NCI-H524 treated with DMSO at 0.1 percent for 48 hours (cell line): Measurements from ENCODE around the gene SRM.
"Not testable (repeated sequence)": the region's sequence is repeated elsewhere in the genome, so short reads cannot be mapped to it uniquely, and the experiment has no call there.

ENCODE experiments used
- DNase-seq: peaks from one replicate; lab custom pipeline; 2025; lab: John Stamatoyannopoulos, UW

SRM gene

DNA sequence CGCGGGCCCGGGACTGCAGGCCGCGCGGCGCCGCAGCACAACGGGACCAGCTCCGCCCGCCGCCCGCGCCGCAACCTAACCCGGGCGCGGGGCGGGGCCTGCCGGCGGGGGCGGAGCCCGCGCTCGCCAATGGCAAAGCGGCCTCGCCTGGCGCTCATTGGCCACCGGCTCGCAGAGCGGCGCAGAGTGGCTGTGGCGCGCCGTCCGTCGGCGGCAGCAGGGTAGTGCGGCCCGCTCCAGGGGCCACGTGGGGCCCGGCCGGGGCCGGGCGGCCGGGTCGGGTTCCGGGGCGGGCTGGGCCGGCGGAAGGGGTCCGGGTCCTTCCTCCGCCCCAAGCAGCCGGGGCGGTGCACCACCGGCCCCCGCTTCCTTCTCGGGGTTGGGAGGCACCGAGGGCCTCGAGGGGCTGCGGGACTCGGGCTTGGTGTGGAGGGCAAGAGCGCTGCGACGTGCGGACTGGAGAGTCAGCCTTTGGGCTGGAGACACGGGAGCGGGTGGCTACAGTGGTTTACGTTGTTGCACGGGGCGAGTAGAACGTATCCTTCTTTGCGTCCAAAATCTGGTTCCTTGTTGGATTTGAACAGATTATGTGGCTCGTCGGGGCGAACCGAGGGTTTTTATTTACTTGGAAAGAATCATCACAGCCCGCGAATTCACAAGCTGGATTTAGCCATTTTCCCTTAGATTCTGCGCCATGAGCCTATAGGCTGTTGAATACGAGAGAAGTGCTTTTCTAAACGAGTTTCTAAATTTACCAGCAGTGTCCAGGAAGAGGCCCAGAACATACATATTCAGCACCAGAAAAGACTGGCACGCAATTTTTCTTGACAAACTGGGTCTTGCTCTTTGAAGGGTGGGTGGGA lies at the start of gene SRM:
SRM (minus strand) TSS at position 51 of the 863 bp plus-strand sequence. CDS start 75 bp downstream, outside the sequence.
- DNase-seq, result peak; percentile 33

DNA sequence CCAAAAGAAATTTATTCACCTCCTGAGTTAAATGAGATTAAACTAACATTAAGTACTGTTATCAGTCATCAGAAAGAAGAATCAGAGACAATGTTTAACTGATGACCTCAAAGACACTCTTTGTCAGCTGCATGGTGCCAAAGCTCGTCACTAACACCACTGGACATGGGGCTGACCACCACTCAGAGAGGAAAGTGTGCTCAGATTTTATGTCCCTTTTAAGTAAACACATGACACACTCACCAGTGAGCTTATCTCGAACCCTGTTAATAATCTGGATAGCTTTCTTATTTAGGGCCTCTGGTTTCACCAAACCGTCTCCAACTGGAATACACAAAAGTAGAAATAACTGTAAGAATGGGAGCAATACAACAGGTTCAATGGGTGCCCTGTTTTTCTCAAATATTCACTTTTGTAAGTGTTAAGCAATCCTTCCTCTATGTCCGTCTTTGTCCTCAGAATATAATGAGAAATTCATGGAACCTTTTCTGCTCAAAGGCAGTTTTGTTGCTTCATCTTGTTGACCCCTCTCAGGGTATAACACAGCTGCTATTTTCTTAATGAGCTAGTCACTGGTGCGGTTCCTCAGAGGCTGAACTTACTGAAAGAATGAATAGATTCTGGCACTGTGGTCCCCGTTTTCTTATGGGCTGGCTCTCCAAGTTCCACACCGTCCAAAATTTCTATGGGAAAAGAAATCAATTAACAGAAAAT lies 49.4 kb upstream of the SRM start:
- no peak for DNase-seq

DNA sequence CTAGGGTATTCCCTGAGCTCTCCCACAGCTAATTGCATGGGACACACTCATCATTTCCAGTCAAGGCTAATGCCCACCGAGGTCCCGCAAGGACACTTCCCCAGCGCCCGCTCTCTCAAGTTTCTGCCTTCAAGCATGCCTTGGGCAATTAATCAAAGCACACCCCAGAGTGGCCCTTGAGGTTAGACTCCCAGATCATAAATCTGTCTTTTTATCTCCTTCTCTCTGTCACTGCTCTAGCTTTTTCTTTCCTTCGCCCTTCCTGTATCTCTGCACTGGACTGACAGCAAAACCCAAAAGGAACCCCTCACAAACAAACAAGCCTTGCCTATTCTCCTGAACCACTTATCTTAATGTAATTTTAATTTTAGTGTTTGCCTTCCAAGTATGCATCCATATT lies 47.8 kb upstream of the SRM start:
- DNase-seq, result no peak

DNA sequence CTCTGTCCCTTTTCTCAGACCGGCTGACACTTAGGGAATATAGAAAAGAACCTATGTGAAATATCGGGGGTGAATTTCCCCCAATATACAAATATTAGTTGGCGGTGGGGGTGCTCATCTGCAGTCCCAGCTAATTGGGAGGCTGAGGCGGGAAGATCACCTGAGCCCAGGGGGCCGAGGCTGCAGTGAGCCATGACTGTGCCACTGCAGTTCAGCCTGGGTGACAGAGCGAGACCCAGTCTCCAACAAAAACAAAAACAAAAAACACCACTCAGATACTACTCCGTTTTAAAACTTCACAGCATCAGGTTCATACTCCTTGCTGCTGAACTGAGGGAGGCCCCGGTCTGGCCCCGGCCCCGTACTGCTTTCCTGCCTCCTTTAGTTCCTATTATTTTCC lies 45.8 kb upstream of the SRM start:
- no peak for DNase-seq

DNA sequence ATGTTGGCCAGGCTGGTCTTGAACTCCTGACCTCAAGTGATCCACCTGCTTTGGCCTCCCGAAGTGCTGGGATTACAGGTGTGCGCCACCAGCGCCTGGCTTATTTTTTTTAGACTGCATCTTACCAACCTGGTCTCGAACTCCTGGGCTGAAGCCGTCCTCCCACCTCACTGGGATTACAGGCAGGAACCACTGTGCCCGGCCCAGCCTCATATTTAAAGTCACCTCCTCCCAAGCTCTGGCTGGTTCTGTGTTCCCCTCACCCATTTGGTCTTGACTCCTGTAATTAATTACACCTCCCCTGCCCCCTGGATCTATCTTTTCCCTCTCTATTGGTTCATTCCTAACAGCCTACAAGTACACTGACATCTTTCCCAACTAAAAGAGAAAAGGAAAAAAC lies 41.5 kb upstream of the SRM start:
- DNase-seq, result no peak

DNA sequence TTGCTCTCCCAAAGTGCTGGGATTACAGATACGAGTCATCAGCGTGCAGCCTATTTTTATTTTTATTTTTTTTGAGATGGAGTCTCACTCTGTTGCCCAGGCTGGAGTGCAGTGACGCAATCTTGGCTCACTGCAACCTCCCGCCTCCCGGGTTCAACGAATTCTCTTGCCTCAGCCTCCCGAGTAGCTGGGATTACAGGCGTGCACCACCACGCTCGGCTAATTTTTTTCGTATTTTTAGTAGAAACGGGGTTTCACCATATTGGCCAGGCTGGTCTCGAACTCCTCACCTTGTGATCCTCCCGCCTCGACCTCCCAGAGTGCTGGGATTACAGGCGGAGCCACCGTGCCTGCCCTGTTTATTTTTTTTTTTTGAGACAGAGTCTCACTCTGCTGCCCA lies 41.0 kb upstream of the SRM start:
- not testable (repeated sequence) for DNase-seq

DNA sequence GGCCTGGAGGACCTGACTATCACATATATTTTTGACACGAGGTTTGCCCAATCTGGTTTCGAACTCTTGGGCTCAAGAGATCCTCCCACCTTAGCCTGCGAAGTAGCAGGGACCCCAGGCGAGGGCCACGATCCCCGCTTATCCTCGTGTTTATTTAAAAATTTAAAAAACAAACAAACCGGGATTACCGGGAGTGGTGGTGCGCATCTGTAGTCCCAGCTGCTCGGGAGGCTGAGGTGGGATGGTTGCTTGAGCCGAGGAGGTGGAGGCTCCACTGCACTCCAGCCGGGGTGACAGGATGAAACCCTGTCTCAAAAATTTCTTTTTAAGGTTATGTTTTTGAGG lies 40.3 kb upstream of the SRM start:
- no peak for DNase-seq

DNA sequence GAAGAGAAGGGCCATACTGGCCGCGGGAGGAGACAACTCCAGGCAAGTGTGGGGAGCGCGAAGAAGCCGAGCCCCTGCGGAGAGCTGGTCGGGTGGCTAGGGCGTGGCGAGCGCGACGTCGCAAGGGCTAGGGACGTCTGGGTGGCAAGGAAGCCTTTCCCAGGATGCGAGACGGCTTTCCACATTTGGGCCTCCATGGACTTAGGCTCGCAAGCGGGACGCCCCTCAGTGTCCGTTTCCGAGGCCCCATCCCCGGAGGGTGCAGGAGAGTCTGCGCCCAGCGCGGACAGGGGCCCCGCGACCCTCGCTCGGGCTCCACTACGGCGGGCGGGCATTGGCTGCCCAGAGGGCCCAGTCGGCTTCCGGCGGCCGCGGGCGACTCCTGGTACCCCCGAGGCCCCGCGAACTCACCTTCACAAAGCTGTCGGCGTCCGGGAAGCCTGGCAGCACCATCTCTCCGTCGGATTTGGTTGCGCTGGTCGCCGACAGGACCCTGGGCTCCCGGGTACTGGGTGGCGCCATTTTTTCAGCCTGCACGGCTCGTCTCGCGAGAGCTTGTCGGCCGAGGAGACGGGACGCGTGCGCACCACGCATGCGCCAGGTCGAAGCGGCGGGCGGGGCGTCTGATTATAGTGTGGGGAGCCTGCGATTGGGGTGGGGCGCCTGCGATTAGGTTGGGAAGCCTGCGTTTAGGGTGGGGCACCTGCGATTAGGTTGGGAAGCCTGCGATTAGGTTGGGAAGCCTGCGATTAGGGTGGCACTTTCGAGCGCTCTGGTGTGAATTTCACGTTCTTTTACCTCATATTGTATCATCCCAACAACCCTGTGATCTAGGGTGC lies 39.7 kb upstream of the SRM start, which contains the start of gene EXOSC10:
EXOSC10 (minus strand) TSS at position 560 of the 839 bp plus-strand sequence; CDS start at position 522, 38 bp downstream.
- DNase-seq, result peak; percentile 57

DNA sequence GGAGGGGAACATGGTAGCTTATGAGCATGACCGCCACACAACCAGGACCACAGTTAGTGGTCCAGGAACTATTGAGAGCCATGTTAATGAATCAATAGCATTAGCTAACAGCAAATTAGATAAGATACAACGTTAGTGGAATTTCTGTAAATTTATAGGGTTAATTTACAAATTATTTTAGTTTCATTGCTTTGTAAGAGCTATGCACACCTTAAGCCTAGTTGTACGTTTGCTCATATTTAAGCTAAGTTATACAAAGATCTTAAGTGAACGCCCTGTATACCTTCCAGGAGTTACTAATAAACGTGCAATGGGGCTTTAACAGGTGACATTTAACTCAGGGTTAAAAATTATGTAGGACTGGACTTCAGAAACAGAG lies 39.1 kb upstream of the SRM start:
- DNase-seq, result no peak

DNA sequence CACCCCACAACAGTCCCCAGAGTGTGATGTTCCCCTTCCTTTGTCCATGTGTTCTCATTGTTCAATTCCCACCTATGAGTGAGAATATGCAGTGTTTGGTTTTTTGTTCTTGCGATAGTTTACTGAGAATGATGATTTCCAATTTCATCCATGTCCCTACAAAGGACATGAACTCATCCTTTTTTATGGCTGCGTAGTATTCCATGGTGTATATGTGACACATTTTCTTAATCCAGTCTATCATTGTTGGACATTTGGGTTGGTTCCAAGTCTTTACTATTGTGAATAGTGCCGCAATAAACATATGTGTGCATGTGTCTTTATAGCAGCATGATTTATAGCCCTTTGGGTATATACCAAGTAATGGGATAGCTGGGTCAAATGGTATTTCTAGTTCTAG lies 24.0 kb upstream of the SRM start:
- not testable (repeated sequence) for DNase-seq

DNA sequence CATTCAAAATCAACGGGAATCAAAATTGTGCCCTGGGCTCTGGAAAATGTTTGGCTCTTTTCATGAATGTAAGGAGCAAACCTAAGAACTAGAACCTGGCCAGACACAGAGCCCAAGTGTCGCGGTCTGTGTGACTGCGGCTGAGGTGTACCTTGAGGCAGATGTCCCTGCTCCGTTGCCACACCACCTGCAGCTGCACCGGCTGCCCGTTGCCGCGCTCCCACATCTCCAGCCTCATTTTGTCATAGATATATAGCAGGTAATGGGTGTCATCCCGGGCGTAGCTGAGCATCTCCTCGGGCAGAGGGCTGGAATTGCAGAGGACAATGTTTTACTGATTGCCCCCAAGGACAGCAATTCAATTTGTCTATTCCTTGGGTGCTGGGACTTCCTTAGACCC lies 21.1 kb upstream of the SRM start:
- no peak for DNase-seq

DNA sequence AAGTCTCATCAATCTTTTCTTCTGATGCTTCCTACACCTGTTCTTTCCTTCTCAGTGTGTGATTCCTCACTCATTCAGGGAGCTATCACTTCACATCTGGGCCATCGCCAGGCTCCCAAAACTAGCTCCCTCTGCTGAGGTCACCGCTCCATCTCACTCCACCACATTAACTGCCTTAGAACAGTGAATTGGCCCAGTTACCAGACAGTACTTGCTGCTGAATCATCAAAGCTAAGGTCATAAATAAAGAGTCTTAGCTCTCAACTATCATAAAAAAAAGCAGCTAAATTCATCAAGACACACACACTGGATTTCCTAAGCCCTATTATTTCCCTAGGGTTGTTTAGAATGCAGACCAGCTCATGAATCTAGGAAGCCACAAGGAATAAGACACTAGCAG lies 18.8 kb upstream of the SRM start:
- DNase-seq, result no peak

DNA sequence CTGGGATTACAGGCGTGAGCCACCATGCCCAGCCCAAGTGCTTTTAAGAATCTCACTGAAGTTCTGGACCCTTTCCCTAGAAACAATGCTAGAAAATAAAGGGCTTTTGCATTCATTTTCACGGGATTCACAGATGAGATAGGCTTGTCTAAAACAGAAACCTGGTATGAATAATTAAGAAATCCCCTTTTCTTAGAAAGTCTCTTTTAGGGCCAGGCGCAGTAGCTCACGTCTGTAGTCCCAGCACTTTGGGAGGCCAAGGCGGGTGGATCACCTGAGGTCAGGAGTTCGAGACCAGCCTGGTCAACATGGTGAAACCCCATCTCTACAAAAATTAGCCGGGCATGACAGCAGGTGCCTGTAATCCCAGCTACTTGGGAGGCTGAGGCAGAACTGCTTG lies 13.6 kb upstream of the SRM start:
- not testable (repeated sequence) for DNase-seq

DNA sequence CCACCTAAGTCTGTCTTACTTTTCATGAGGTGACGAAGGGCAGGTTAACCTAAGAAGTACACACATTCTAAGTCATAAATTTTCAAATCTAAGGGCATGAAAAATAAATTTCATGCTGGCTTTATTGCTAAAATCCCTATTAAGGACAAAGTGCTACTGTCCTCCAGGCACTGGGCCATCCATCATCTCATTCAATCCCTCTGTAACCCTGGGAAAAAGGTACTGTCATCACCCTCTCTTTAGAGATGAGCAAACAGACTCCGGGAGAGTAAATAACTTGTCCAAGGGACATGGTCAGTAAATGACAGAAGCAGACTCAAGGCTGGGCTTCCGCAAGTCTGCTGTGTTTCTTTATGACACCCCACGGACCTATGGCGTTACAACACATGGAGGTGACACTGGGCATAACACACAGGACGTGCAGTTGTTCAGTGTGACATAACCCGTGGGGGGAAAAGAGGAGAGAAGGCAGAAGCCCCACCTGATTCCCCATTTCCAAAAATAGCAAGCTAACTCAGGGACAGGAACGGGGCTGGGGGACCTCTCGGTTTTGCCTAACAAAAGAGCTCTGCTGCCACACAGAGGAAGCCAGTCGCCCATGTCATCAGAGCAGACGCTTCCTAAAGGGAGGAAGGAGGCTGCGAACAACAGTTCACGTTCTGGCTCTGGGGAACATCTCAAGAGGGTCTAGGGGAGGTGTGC lies 12.5 kb upstream of the SRM start:
- no peak for DNase-seq

DNA sequence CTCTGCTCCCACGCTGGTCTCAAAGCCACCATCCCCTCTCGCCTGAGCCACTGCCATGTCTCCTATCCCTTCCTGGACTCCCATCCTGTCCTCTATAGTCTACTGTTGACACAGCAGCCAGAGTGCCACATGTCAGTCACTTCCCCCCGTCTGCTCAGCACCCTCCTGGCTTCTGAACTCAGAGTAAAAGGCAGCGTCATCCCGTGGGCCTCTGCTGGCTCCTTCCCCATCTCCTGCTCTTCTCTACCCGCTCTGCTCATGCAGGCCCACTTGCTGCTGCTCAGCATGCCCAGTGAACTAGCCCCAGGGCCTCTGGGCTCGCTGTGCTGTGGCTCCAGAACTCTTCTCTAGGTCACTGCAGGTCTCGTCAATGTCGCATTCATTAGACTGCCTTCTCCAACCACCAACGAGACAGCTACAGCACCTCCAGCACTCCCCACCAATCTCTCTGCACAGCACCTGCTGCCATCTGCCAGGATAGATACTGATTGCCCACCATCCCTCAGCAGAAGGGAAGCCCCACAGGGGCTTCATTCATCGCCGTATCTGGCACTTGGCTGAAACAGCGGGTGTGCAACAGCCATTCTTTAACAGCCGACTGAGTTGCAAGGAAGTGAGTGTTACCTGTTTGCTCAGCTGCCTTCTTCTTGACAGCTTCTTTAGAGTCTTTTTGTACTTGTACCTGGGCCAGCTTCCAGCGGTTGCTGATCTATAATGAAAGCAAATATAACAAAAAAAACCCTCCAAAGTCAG lies 11.8 kb upstream of the SRM start:
- no peak for DNase-seq

DNA sequence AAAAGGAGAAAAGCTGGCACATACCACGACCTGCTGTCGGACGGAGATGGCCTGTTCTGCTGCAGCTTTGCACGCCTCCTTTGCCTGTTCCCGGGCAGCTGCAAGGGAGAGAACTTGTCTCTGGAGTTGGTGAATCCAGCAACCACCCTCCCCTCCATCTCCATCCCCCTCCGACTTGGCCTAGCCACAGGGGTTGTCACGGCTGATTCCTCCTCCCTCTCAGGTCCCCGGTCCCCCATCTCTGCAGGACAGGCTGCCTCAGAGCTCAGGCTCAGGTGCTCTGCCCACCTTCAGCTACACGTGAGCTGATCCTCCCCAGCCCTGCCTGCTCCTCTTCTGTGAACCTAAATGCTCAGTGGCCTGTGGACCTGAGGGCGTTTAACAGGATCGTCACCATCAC lies 11.1 kb upstream of the SRM start:
- no peak for DNase-seq

DNA sequence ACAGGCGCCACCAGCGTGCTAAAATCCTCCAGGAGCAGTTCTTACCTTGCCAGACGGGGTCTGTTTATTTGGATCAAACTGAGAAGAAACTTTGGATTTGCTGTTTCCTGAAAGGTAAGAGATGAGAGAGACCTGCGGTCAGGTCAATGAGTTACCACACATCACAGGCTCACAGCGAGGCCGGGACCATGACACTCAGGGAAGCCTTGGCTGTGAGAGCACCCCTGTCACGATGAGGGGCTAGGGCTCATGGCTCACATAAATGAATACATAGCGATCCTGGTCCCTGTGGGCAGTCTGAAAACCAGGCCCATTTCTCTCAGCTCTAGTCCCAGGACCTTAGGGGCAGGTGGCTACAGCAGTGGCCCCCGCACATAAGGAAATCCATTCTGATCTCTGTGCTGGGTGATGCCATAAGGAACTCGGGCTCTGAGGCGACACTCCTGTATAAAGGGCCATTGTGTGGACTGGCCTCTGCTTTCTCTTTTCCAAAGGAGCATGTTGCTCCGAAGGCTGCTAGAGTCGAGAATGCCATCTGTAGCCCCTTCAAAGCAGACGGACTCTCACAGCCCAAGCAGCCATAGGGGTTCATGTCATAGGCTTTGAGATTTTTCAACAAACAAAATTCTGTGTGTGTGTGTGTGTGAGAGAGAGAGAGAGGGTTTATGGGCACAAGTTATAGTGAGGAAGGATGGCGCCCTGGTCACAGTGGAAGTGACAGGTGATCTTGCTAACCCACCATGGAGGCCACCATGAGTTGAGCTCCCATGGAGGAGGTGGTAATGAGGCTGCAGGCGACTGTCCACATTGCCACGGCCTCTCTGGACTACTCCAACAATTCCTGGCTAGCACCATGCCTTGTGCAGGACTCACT lies 9.0 kb upstream of the SRM start:
- no peak for DNase-seq

DNA sequence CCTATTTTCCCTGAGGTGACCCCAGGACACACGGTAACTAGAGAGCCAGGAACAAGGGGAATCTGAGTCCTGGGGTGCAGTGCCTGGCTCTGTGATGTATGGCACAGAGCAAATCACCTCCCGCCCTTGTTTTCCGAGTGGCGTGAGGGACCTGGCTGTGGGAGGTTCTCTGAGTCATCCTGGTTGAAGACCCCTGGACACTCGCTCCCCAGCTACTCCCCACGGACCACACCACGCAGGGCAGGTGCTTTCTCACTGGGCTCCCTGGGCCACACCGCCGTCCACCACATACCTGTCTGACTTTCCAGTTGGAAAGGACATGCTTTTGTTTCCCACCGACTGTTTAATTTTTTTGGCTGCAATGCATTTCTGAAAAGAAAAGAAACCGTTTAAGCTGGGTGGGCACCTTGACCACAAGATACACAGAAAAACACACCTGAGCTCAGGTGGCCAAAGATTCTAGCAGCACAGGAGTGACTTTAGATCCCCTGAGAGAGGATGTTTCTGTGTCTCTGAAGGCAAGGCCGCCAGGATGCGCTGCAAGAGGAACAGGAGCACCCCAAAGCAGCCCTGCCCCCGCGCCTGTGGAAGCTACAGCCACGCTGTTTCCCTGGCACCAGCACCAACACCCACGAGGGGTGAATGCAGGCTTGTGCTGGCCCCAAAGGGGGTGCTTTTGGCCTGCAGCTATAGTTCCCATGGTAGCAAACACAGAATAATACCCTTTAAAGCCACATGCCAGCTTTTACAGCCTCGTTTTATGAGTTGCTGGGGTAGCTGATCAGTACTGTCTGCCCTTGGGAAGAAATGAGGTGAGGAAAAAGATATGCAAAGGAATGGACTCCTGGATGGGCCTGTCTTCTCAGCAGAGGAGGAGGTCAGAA lies 8.1 kb upstream of the SRM start:
- DNase-seq, result no peak

DNA sequence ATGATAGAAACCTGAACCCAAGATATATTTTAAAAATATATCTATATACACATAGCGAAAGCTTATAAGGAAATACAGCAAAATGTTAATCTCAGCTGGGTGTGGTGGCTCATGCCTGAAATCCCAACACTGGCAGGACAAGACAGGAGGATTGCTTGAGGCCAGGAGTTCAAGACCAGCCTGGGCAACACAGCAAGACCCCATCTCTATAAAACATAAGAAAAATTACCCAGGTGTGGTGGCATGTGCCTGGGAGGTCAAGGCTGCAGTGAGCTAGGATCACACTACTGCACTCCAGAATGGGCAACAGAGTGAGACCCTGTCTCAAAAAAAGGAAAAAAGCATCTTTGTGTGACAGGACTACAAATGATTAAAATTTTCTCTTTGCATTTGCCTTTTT lies 6.0 kb upstream of the SRM start:
- DNase-seq, result no peak
